Pancreas (tissue), 10 donors: ENCODE data around the gene QRICH1. TPM values are rescaled to one million over a fixed set of nuclear protein-coding genes. Genes with fewer than 3 reads are reported as not detected.

Experiments used
- ATAC-seq, 4 donors: fragments of 200-7000 bp; cut with Tn5 transposase; one replicate each; pipeline versions ENCODE4 v1.8.0 to v1.9.1; 2020; ENCODE audit warnings: mild to moderate bottlenecking in 4 of 4, moderate library complexity in 4 of 4
- DNase-seq, 6 donors: peaks; one replicate each; pipeline ENCODE4 v3.0.0-alpha.2; 2020
- FAIRE-seq: peaks from 2 replicates; lab custom pipeline; 2012; peaks lifted over from hg19 to GRCh38; lab: Jason Lieb, UNC
- H3K27ac ChIP-seq, 4 donors: fragments of 200-600 bp; sonication (generic); 1 replicate in 3 of 4; 2 replicates in 1 of 4; pipeline versions ENCODE4 v1.5.0 to v1.8.0; 2020
- H3K27me3 ChIP-seq, 4 donors: fragments of 200-600 bp; one replicate each; pipeline ENCODE4 v1.8.0; 2021
- H3K36me3 ChIP-seq, 3 donors: fragments of 200-600 bp; sonication (generic) in 1 of 3; one replicate each; pipeline versions ENCODE4 v1.5.0 to v1.8.0; 2020 to 2021
- H3K4me1 ChIP-seq, 3 donors: fragments of 200-600 bp; one replicate each; pipeline ENCODE4 v1.8.0; 2021
- H3K4me3 ChIP-seq, 4 donors: fragments of 200-600 bp; sonication (generic) in 2 of 4; one replicate each; pipeline versions ENCODE4 v1.5.0 to v1.8.0; 2020 to 2021
- H3K9me3 ChIP-seq, 4 donors: fragments of 200-600 bp; one replicate each; pipeline ENCODE4 v1.8.0; 2021
- CTCF ChIP-seq, 4 donors: fragments of 200-600 bp; sonication (generic) in 3 of 4; IDR thresholded peaks; one replicate each; pipeline versions ENCODE4 v1.5.0 to v1.8.0; 2021; ENCODE audit warnings: antibody characterized with exemption in 4 of 4
- WGBS, 2 donors: extraction: QIAGEN DNeasy Blood & Tissue Kit; methylation state at CpG; one replicate each; pipeline ENCODE4 v1.1.7; 2013; 5-methylcytosine and 5-hydroxymethylcytosine counted together
- intact Hi-C, 3 donors: fragments of 100-400 bp; cut with DNase I; formaldehyde crosslinking; loops; one replicate each; pipeline versions ENCODE4 v1.11.1 to v1.14.2; 2022
- polyA plus RNA-seq, 2 donors: library from polyadenylated mRNA; stranded (reverse); fragments of 200-250 nt; gene quantifications; one replicate each; pipeline ENCODE4 v1.2.3, GENCODE V29; 2013
- total RNA-seq, 6 donors: library from RNA; stranded (reverse); fragmentation: NEBNext Ultra II Directional in 4 of 6; extraction: Animal tissue kit (Norgen Biotek cat#: 25700) in 4 of 6; gene quantifications; one replicate each; pipeline versions ENCODE4 v1.2.1 to v1.2.4, GENCODE V29; 2021 to 2023
- donor health status: healthy with polysubstance abuse.
- donor health status: DM: no; HTN: no; CAD: no; lungs with moderate emphysema.
- donor health status: DM: no; HTN: no; CAD: no.
- donor health status: control.
- donor health status: control.
- donor health status: Bipolar disorder and iron deficiency.
- donor health status: DM: yes; HTN: yes; CAD: no.
- donor health status: DM: no; HTN: no; CAD: no.
- donor health status: DM: no; HTN: no; CAD: no.
- donor health status: DM: yes; HTN: yes; CAD: no.

The QRICH1 gene
- total and polyA plus RNA-seq, 8 donors: 20.9 to 48.1 (median 30.4) TPM

DNA sequence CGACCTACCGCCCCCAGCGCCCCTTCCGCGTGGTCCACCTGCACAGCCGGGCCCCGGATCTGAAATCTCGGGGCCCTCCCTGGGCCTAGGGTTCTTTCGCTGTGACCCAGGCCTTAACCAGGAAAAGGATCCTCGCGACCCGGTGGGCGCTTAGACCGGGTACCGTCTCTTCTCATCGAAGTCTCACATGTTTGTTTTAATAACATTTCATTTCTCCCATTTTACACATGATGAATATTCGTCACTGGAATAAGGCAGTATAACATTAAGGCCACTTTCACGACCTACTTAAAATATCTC, 75.2 kb downstream of the QRICH1 start:
- Histone ChIP-seq H3K27ac (peak overlapping the region; percentile 53 to 86 (median 68)), H3K27me3 (no peaks in the 10 kb centered on the region), H3K9me3 (no peaks in the 10 kb centered on the region), H3K4me3 (peak overlapping the region; percentile 51 to 82 (median 69)), H3K36me3 (peaks cover 0 to 21% (median 11%) of the 10 kb centered on the region in 3 donors), H3K4me1 (peaks cover 3 to 28% (median 7%) of the 10 kb centered on the region in 3 donors)
- no peak for TF ChIP-seq CTCF (IDR thresholded peaks at IDR 0.05)
- intact Hi-C loops: no loop called here
- DNase-seq: no peak
- 1 to 2% methylated on average over 18 of the region's 18 CpGs for WGBS, 2 donors
- no peak for ATAC-seq
- no peak for FAIRE-seq

DNA sequence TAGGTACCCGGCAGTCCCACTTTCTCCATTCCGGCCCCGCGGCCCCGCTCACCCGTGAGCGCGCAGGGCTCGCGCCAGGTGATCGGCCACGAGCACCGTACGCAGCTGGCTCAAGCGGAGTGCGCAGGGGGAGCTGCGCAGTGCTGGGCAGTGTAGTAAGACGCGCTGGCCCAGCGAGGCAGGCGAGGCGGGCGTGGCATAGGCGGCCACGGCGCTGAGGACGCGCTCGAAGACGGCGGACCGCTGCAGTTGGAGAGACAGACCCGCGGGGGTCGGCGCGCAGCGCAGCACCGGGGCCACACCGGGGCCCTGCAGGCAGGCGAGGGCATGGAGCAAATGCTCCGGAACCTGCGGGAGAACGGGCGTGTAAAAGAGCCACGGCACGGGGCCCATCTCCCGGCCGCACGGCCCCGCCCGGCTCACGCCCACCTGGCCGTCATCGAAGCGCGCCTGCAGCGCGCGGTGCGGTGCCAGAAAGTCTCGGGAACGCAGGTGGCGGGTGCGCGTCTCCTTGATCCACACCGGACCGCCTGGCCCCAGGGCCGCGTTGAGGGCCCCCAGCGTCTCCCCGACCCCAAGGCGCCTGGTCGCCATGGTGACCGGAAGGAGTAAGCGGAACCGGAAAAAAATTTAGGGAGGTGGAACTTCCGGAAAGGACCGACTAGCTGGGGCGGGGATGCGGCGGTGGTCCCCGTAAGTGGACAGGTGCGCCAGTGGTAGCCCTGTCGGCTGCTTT, 75.7 kb downstream of the QRICH1 start, which contains the start of gene DALRD3:
Gene DALRD3, minus strand, starts transcription at position 610 of the 736 bp plus-strand sequence. Its CDS starts 16 bp downstream, at position 594.
- peaks cover 3 to 25% (median 7%) of the 10 kb centered on the region in 3 donors for H3K4me1 ChIP-seq
- ATAC-seq (peak; percentile 5 to 33 (median 8)), FAIRE-seq (no peak)

GRCh38 chr3:49017229-49017970, 76.5 kb downstream of the QRICH1 start:
- no peak for ATAC-seq
- intact Hi-C loops: no loop called here
- peaks cover 0 to 20% (median 11%) of the 10 kb centered on the region in 3 donors for H3K36me3 ChIP-seq
- peak in 1 of 6 donors; percentile 60 for DNase-seq
- peak overlapping the region; percentile 51 to 82 (median 69) for H3K4me3 ChIP-seq
- WGBS, 2 donors: 5% methylated on average over 22 to 23 of the region's 23 CpGs
- H3K27me3 ChIP-seq: no peaks in the 10 kb centered on the region
- peaks cover 7 to 19% (median 8%) of the 10 kb centered on the region in 3 donors for H3K4me1 ChIP-seq
- peak overlapping the region; percentile 53 to 86 (median 68) for H3K27ac ChIP-seq
- no peak for FAIRE-seq
- H3K9me3 ChIP-seq: no peaks in the 10 kb centered on the region
- TF ChIP-seq CTCF (IDR thresholded peaks at IDR 0.05): no peak

More for the DNA sequence above, 75.7 kb downstream of the QRICH1 start, which contains the start of gene DALRD3:
- peak; percentile 60 to 90 (median 73) for DNase-seq
- peaks cover 0 to 20% (median 11%) of the 10 kb centered on the region in 3 donors for H3K36me3 ChIP-seq
- peak within 1 kb of the TSS; percentile 53 to 86 (median 68) for H3K27ac ChIP-seq
- intact Hi-C loops: no loop called here
- H3K27me3 ChIP-seq: no peaks in the 10 kb centered on the region
- no peak for TF ChIP-seq CTCF (IDR thresholded peaks at IDR 0.05)
- H3K4me3 ChIP-seq: peak within 1 kb of the TSS; percentile 51 to 82 (median 69)
- H3K9me3 ChIP-seq: no peaks in the 10 kb centered on the region
- 0% methylated on average over 77 to 85 of the region's 85 CpGs for WGBS, 2 donors

DNA sequence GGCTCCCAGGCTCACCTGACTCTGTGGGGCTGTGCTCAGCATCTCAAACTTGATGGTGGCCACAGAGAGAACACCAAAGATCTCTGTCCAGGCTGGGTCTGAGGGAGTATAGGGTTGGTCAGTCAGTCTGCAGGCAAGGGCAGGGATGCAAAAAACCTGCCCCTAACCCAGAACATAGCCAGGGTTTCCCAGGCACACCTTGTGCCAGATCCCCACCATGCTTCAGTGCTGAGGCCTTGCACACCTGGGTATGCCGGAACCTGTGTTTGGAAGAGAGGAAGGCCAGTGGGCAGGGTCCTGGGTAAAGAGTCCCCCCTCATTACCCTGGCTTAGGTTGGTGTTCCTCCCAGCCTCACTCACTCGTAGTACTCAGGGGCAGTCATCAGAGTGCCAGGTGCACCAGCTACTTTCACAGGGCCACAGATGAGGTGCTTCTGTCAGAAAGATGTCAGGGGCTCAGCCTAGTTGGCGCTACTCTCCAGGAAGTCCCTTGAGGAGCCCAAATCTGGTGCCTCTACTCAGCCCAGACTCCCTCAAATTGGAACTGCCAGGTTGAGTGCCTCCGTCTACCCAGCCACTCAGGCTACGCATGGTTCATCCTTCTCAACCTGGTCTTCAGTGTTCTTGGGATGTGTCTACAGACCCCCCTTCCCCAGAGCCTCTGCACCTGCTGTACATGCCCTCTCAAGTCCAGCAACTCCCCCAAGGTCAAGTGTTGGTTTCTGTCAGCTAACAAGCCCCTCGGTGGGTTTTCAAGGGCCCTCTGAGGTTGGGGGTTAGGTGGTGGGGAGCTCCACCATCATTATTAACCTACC, 77.2 kb downstream of the QRICH1 start:
- H3K27me3 ChIP-seq: no peaks in the 10 kb centered on the region
- peaks cover 0 to 20% (median 11%) of the 10 kb centered on the region in 3 donors for H3K36me3 ChIP-seq
- no peak overlapping the region for H3K27ac ChIP-seq
- no peak for ATAC-seq
- 79 to 82% methylated on average over 6 of the region's 6 CpGs for WGBS, 2 donors
- H3K9me3 ChIP-seq: no peaks in the 10 kb centered on the region
- intact Hi-C loops: no loop called here
- no peak for FAIRE-seq
- H3K4me3 ChIP-seq: no peak overlapping the region
- peak in 1 of 6 donors; percentile 25 for DNase-seq
- TF ChIP-seq CTCF (IDR thresholded peaks at IDR 0.05): no peak
- H3K4me1 ChIP-seq: peaks cover 7 to 25% (median 16%) of the 10 kb centered on the region in 3 donors
